ENCODE results near the gene F7. TPM values are rescaled to one million over a fixed set of nuclear protein-coding genes. Genes with fewer than 3 reads are reported as not detected.

Gene F7
- total RNA-seq, 4 donors from 2014 or later = not detected

DNA sequence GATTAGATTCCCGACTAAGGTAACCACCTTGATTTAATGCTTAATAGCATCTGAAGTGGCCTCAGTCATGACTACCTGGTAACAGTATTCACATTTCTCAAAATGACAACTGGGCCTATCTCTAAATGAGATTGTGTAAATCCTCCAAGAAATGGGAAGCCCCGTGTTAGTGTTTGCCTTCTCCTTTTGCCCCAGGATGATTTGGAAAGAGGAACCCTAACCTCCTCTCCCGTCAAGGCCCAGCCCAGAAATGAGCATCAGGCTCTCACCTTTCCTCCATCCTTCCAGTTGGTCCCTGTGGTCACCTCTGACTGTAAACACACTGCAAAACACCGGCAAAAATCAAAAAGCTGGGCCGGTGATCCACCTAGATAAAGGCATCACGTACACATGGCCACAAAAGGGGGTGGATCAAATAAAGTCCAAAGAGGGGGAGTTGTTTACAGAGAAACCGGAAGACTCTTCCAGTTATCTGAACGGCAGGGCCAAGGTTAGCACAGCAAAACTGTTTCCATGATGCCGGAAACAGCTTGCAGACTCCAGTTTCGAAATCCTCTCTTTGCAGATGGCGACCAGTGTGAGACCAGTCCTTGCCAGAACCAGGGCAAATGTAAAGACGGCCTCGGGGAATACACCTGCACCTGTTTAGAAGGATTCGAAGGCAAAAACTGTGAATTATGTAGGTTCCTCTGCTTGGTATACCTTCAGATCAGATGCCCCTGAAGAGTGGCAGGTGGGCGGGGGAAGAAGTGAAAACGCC, 33.4 kb downstream of the F7 start:
- no peak for DNase-seq
- Histone ChIP-seq H3K36me3 (no peaks in the 10 kb centered on the region), H3K27ac (no peak overlapping the region), H3K9me3 (no peaks in the 10 kb centered on the region), H3K4me1 (peaks cover 0 to 7% of the 10 kb centered on the region in 2 donors), H3K4me3 (replicated peaks in 1 of 3) (no peak overlapping the region), H3K27me3 (no peaks in the 10 kb centered on the region)
- TF ChIP-seq CTCF (IDR thresholded peaks at IDR 0.05) (no peak), POLR2A (IDR thresholded peaks at IDR 0.05) (no peak)
- intact Hi-C loops (cut with DNase I) = no loop called here
- WGBS, 2 donors = 84 to 85% methylated on average over 16 of the region's 16 CpGs

DNA sequence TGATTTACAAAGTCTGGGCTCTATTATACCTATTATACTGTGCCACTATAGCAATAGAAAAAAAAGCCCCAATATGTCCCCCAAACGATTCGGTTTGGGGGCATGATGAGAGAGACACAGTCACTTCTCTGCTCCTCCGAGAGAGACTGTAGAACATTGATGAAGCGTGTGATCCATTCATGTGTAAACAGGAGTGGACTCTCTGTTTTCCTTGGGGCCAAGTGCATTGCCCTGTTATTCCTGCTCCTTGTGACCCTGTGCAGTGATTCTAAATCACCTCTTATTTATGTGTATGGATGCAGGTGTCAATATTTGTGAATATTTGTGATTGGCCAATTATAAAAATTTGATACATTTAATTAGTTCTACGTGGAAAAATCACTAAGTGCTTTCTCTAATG, 34.0 kb downstream of the F7 start:
- H3K36me3 ChIP-seq = no peaks in the 10 kb centered on the region
- intact Hi-C loops (cut with DNase I) = no loop called here
- no peak for TF ChIP-seq POLR2A (IDR thresholded peaks at IDR 0.05)
- no peak for TF ChIP-seq CTCF (IDR thresholded peaks at IDR 0.05)
- no peak overlapping the region for H3K27ac ChIP-seq
- DNase-seq = peak in 1 of 2 donors; percentile 4
- H3K4me1 ChIP-seq = peaks cover 0 to 7% of the 10 kb centered on the region in 2 donors
- H3K9me3 ChIP-seq = no peaks in the 10 kb centered on the region
- H3K27me3 ChIP-seq = no peaks in the 10 kb centered on the region
- 36 to 48% methylated on average over 5 of the region's 5 CpGs for WGBS, 2 donors
- H3K4me3 ChIP-seq (replicated peaks in 1 of 3) = no peak overlapping the region

DNA sequence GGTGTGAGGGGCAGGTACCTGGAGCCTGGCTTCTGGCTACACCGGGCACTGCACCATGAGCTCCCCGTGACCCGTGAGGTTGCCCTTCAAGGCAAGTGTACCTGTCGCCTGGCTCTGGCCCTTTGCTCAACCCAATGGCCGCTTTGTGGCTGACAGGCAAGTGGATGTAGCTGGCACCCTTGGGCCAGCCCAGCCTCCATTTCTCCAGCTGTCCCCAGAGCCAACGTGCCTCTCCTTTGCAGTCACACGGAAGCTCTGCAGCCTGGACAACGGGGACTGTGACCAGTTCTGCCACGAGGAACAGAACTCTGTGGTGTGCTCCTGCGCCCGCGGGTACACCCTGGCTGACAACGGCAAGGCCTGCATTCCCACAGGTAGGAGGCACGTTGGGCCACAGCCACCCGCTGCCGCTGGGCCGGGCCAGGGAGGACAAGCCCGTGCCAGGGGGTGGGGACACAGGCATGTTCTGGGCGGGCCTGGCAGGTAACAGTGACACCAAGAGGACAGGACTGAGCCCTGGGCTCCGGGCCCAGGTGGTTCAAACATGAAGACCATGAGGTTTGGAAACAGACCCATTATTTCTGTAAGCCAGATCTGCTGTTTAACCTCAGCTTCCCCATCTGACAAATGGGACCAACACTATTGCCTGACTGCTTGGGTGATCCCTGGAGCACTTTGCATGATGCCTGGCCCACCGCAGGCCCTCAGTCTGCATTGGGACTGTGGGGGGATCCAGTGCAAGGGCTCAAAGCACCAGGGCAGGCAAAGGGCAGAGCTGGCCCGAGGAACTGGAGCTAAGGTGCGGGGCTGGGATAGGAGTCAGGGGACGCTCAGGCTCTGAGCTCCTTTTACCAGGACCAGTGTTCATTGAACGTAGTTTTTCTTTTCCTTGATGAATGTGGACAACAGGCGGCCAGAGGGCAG, 35.3 kb downstream of the F7 start:
- Histone ChIP-seq H3K27ac (no peak overlapping the region), H3K27me3 (no peaks in the 10 kb centered on the region), H3K4me3 (replicated peaks in 1 of 3) (no peak overlapping the region), H3K36me3 (no peaks in the 10 kb centered on the region), H3K4me1 (peaks cover 0 to 7% of the 10 kb centered on the region in 2 donors), H3K9me3 (no peaks in the 10 kb centered on the region)
- DNase-seq = peak in 1 of 2 donors; percentile 2
- WGBS, 2 donors = 94 to 99% methylated on average over 15 to 17 of the region's 26 CpGs
- TF ChIP-seq CTCF (IDR thresholded peaks at IDR 0.05) (no peak), POLR2A (IDR thresholded peaks at IDR 0.05) (no peak)
- intact Hi-C loops (cut with DNase I) = no loop called here

DNA sequence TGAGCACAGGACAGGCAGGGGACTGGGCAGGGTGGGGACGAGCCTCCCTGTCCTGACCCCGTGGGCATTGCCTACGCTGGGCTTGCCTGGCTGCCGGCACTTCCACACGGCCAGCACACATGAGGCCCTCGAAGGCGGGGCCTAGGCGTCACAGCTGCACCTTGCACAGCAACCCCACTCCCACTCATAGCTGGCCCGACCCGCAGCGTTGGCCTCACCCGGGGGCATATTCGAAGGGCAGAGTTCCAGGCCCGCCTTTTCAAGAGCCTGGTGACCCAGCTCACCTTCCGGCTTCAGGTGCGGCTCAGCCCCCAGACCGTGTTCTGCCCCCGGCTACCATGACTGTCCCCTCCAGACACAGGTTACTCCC, 36.0 kb downstream of the F7 start:
- Histone ChIP-seq H3K4me1 (peaks cover 0 to 7% of the 10 kb centered on the region in 2 donors), H3K27ac (no peak overlapping the region), H3K36me3 (no peaks in the 10 kb centered on the region), H3K27me3 (no peaks in the 10 kb centered on the region), H3K4me3 (replicated peaks in 1 of 3) (no peak overlapping the region), H3K9me3 (no peaks in the 10 kb centered on the region)
- DNase-seq = peak in 1 of 2 donors; percentile 1
- 94 to 95% methylated on average over 10 to 16 of the region's 18 CpGs for WGBS, 2 donors
- TF ChIP-seq CTCF (IDR thresholded peaks at IDR 0.05) = no peak
- TF ChIP-seq POLR2A (IDR thresholded peaks at IDR 0.05) = no peak
- intact Hi-C loops (cut with DNase I) = no loop called here

DNA sequence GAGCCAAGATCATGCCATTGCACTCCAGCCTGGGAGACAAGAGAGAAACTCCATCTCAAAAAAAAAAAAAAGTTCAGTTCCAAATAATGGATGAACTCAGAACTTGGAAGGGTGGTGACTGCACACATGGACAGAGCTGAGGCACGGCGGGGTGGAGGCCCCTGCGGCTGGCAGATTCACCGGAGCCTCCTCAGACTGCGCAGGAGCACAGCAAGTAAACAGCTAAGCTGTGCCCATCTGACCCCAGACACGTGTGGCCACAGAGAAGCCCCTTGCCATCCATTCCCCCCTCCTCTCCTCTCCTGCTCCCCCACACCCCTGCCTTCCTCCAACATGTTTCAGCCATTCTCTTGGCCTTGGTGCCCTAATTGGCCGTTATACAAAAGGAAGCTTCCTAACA, 37.3 kb downstream of the F7 start:
- Histone ChIP-seq H3K9me3 (no peaks in the 10 kb centered on the region), H3K27ac (no peak overlapping the region), H3K36me3 (no peaks in the 10 kb centered on the region), H3K4me3 (replicated peaks in 1 of 3) (no peak overlapping the region), H3K27me3 (no peaks in the 10 kb centered on the region), H3K4me1 (peaks cover 0 to 7% of the 10 kb centered on the region in 2 donors)
- no peak for DNase-seq
- intact Hi-C loops (cut with DNase I) = no loop called here
- TF ChIP-seq POLR2A (IDR thresholded peaks at IDR 0.05) = no peak
- no peak for TF ChIP-seq CTCF (IDR thresholded peaks at IDR 0.05)
- WGBS, 2 donors = 87 to 94% methylated on average over 7 of the region's 7 CpGs

Data from thyroid gland (tissue), 4 donors.